OCI-LY1 (cell line): ENCODE data around the gene ATOSA.

Source experiments
- H2AFZ ChIP-seq: fragments of 200-600 bp; sonication (generic), shearing (Covaris generic); 2 replicates; pipeline ENCODE4 v1.6.0; 2014; ENCODE audit warnings: antibody characterized with exemption, mild to moderate bottlenecking, low read length
- H3F3A ChIP-seq: fragments of 200-600 bp; sonication (generic), shearing (Covaris generic); 2 replicates; pipeline ENCODE4 v1.6.0; 2014; ENCODE audit warnings: mild to moderate bottlenecking, antibody characterized with exemption, low read length, moderate library complexity; ENCODE audit not compliant: insufficient read depth
- H3K27ac ChIP-seq: fragments of 200-600 bp; sonication (generic); 2 replicates; pipeline ENCODE4 v1.5.1; 2014; ENCODE audit warnings: low read length, mixed run types, mild to moderate bottlenecking, low read depth; ENCODE audit not compliant: poor library complexity, severe bottlenecking
- H3K27me3 ChIP-seq: fragments of 200-600 bp; sonication (generic); 2 replicates; pipeline ENCODE4 v1.6.0; 2014; ENCODE audit warnings: antibody characterized with exemption, mild to moderate bottlenecking, low read length, moderate library complexity; ENCODE audit not compliant: insufficient read depth
- H3K36me3 ChIP-seq: fragments of 200-600 bp; sonication (generic); 2 replicates; pipeline ENCODE4 v1.6.1; 2014; ENCODE audit warnings: mild to moderate bottlenecking, antibody characterized with exemption, low read length, moderate library complexity, mixed read lengths; ENCODE audit not compliant: insufficient read depth
- H3K4me1 ChIP-seq: fragments of 200-600 bp; sonication (generic); 2 replicates; pipeline ENCODE4 v1.5.1; 2014; ENCODE audit warnings: mild to moderate bottlenecking, low read length, moderate library complexity; ENCODE audit not compliant: insufficient read depth, severe bottlenecking
- H3K4me2 ChIP-seq: fragments of 200-600 bp; sonication (generic), shearing (Covaris generic); 2 replicates; pipeline ENCODE4 v1.6.1; 2014; ENCODE audit warnings: low read length
- H3K4me3 ChIP-seq: fragments of 200-600 bp; sonication (generic); 2 replicates; pipeline ENCODE4 v1.5.1; 2014; ENCODE audit warnings: low read length, low read depth, mild to moderate bottlenecking, mixed read lengths; ENCODE audit not compliant: poor library complexity, severe bottlenecking
- H3K79me2 ChIP-seq: fragments of 200-600 bp; shearing (Covaris generic); 2 replicates; pipeline ENCODE4 v1.6.1; 2016; ENCODE audit warnings: mixed run types, low read length, mixed read lengths; ENCODE audit not compliant: insufficient read depth
- H3K9ac ChIP-seq: fragments of 200-600 bp; sonication (generic), shearing (Covaris generic); 2 replicates; pipeline ENCODE4 v1.6.1; 2014; ENCODE audit warnings: mild to moderate bottlenecking, low read length, mixed read lengths
- H3K9me2 ChIP-seq: fragments of 200-600 bp; sonication (generic), shearing (Covaris generic); 2 replicates; pipeline ENCODE4 v1.6.1; 2014; ENCODE audit warnings: low read depth, mild to moderate bottlenecking, low read length, mixed read lengths
- H3K9me3 ChIP-seq: fragments of 200-600 bp; shearing (Covaris generic); 2 replicates; pipeline ENCODE4 v1.6.1; 2014; ENCODE audit warnings: low read length, mixed read lengths
- H4K20me1 ChIP-seq: fragments of 200-600 bp; sonication (generic), shearing (Covaris generic); 2 replicates; pipeline ENCODE4 v1.6.0; 2016; ENCODE audit warnings: mild to moderate bottlenecking, low read length; ENCODE audit not compliant: insufficient read depth
- EZH2 ChIP-seq: fragments of 200-600 bp; sonication (generic), shearing (Covaris generic); IDR thresholded peaks from 2 replicates; pipeline ENCODE4 v1.8.0; 2017; ENCODE audit warnings: borderline replicate concordance, mixed run types, mild to moderate bottlenecking, antibody characterized with exemption, low read length, moderate library complexity, mixed read lengths
- TF ChIP-seq, protein P1 (sequence below): fragments of 200-600 bp; sonication (generic), shearing (Covaris generic); IDR thresholded peaks from 2 replicates; pipeline ENCODE4 v1.5.1; 2017; ENCODE audit warnings: mild to moderate bottlenecking, antibody characterized with exemption, low read length, moderate library complexity, mixed read lengths

The ATOSA gene

DNA sequence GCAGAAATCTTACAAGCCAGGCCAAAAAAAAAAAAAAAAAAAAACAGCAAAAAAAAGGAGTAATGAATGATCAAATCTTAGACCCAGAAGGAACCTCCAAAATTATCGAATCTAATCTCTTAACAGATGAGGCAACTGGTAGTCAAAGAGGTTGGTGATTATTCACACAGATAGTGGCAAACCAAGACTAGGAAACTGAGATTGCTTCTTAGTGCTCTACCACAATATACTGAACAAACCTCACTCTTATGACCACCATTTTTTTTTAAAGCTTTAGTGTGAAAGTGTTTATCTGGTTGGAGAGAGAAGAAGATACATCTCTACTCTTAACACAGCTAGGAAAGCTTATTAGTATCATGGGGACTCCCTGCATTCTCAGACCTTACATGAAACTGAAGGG is 17.3 kb downstream of the ATOSA start:
- Histone ChIP-seq H3K9me3 (no peaks in the 10 kb centered on the region), H3K27me3 (no peaks in the 10 kb centered on the region), H3K27ac (no peak overlapping the region), H3K4me1 (peaks cover 9% of the 10 kb centered on the region), H3F3A (no peaks in the 10 kb centered on the region), H3K36me3 (peaks cover 95% of the 10 kb centered on the region), H3K4me3 (no peak overlapping the region), H4K20me1 (no peaks in the 10 kb centered on the region), H2AFZ (no peak overlapping the region), H3K9ac (no peak overlapping the region), H3K9me2 (no peaks in the 10 kb centered on the region), H3K4me2 (no peak overlapping the region), H3K79me2 (peaks cover 83% of the 10 kb centered on the region)
- TF ChIP-seq, protein P1, sequence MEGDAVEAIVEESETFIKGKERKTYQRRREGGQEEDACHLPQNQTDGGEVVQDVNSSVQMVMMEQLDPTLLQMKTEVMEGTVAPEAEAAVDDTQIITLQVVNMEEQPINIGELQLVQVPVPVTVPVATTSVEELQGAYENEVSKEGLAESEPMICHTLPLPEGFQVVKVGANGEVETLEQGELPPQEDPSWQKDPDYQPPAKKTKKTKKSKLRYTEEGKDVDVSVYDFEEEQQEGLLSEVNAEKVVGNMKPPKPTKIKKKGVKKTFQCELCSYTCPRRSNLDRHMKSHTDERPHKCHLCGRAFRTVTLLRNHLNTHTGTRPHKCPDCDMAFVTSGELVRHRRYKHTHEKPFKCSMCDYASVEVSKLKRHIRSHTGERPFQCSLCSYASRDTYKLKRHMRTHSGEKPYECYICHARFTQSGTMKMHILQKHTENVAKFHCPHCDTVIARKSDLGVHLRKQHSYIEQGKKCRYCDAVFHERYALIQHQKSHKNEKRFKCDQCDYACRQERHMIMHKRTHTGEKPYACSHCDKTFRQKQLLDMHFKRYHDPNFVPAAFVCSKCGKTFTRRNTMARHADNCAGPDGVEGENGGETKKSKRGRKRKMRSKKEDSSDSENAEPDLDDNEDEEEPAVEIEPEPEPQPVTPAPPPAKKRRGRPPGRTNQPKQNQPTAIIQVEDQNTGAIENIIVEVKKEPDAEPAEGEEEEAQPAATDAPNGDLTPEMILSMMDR, result no peak
- TF ChIP-seq EZH2, result no peak

DNA sequence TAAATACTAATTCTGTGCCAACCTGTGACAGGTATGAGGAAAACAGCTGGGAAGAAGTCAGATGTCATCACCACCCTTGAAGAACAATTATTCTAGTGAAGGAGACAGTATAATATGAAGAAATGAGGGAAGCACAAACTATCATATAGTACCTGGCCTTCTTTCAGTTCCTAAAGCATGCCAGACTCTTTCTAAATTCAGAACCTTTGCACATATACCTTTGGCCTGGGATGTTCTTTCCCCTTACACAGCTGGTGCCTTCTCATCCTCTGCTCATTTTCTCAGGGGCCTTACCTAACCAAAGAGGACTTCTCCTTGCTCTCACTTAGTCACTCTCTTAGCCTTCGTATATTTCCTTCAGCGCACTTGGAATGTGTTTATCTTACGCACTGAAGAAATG is 19.0 kb downstream of the ATOSA start:
- peaks cover 94% of the 10 kb centered on the region for H3K36me3 ChIP-seq
- no peak overlapping the region for H3K27ac ChIP-seq
- no peak for TF ChIP-seq EZH2
- TF ChIP-seq, protein P1, result no peak
- no peak overlapping the region for H3K4me2 ChIP-seq
- no peak overlapping the region for H2AFZ ChIP-seq
- H4K20me1 ChIP-seq, result no peaks in the 10 kb centered on the region
- H3K27me3 ChIP-seq, result no peaks in the 10 kb centered on the region
- peaks cover 77% of the 10 kb centered on the region for H3K79me2 ChIP-seq
- no peak overlapping the region for H3K9ac ChIP-seq
- H3K9me2 ChIP-seq, result no peaks in the 10 kb centered on the region
- no peak overlapping the region for H3K4me3 ChIP-seq
- H3F3A ChIP-seq, result no peaks in the 10 kb centered on the region
- H3K4me1 ChIP-seq, result peaks cover 9% of the 10 kb centered on the region
- H3K9me3 ChIP-seq, result no peaks in the 10 kb centered on the region

DNA sequence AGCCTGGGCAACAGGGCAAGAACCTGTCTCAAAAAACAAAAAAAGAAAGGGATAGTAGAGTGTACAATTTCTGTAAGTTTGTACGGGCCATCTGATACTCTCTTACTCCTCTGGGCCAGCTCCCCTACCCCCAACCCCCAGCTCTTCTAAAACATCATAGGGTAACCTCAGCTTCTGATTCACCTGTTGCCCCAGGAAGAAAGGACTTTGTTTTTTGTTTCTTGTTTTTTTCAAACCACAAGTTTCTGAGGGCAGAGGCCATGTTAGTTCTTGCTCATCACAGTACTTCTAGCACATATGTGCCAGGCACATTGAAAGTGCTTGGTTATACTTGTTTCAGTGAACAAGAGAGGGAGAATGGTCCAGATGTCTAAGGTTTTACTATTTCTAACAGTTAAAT is 20.2 kb downstream of the ATOSA start:
- peak overlapping the region; percentile 7 for H3K27ac ChIP-seq
- peaks cover 68% of the 10 kb centered on the region for H3K79me2 ChIP-seq
- peaks cover 12% of the 10 kb centered on the region for H3K4me1 ChIP-seq
- H3K9ac ChIP-seq, result no peak overlapping the region
- H2AFZ ChIP-seq, result no peak overlapping the region
- no peak for TF ChIP-seq EZH2
- TF ChIP-seq, protein P1, result no peak
- H3K36me3 ChIP-seq, result peaks cover 91% of the 10 kb centered on the region
- H3K9me2 ChIP-seq, result no peaks in the 10 kb centered on the region
- H3K4me2 ChIP-seq, result no peak overlapping the region
- H3K9me3 ChIP-seq, result no peaks in the 10 kb centered on the region
- no peaks in the 10 kb centered on the region for H4K20me1 ChIP-seq
- H3F3A ChIP-seq, result no peaks in the 10 kb centered on the region
- no peak overlapping the region for H3K4me3 ChIP-seq
- H3K27me3 ChIP-seq, result no peaks in the 10 kb centered on the region
